HG02943 (cell line): Measurements from ENCODE around the gene ROR2.

Experiments
- ATAC-seq: cut with Tn5 transposase; IDR thresholded peaks from one replicate; pipeline ENCODE4 v1.9.1; 2021; ENCODE audit warnings: mild to moderate bottlenecking, low read depth, moderate library complexity; ENCODE audit not compliant: unreplicated experiment

ROR2 gene

GRCh38 chr9:91606255-91606995 lies 343.6 kb downstream of the ROR2 start:
- ATAC-seq = no peak

DNA sequence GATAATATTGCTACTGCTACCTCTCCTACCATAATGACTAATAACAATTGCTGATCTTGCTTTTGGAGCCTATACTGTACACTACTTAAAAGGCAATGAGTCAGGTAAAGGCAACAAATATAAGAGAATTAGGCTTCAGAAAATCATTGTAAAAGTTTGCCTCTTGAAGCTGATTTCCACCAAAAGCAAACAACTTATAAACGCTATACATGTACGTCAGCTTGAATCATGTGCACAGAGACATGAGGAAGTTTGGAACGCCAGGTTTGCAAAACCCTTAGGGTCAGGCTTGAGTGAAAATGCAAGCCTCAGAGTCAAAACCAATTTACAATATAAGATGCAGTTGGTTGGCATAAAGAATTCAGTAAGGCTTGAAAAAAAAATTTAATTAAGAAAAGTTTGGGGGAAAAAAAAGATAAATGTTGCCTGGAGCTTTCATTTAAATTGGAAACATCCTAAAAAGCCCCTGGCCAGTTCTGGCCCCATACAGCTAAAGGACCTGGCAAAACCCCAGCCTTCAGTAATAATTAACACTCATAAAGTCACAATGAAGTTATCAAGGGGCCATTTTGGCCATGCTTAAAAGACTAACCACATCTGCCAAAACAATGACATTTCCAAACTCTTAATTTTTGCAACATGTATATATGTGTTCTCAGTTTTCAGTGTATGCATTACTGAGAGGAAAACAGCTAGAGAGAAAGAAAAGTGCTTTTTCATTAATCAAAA lies 345.4 kb downstream of the ROR2 start:
- ATAC-seq = no peak

GRCh38 chr9:91603932-91604331 lies 346.1 kb downstream of the ROR2 start:
- ATAC-seq = no peak

DNA sequence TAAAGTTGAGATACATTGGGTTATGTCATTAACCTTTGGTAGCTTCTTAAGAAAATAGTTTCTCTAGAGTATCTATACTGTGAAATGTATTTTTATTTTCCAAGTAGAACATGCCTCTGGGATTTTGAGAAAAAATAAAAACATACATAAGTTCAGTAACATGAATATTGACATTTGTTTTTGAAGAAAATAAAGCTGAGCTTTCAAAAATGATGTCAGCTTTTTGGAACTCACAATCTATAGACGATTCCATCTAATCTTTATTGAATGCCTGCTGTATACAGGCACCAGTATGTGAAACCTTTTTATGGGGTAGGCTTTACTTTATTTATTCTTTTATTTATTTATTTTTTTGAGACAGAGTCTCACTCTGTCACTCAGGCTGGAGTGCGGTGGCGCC lies 350.5 kb downstream of the ROR2 start:
- ATAC-seq = no peak

- no peak for ATAC-seq
These were observed 358.4 kb downstream of the ROR2 start for GRCh38 chr9:91591627-91592026.

GRCh38 chr9:91589101-91589553 lies 360.9 kb downstream of the ROR2 start:
- ATAC-seq = no peak

GRCh38 chr9:91586282-91586681 lies 363.7 kb downstream of the ROR2 start:
- no peak for ATAC-seq

DNA sequence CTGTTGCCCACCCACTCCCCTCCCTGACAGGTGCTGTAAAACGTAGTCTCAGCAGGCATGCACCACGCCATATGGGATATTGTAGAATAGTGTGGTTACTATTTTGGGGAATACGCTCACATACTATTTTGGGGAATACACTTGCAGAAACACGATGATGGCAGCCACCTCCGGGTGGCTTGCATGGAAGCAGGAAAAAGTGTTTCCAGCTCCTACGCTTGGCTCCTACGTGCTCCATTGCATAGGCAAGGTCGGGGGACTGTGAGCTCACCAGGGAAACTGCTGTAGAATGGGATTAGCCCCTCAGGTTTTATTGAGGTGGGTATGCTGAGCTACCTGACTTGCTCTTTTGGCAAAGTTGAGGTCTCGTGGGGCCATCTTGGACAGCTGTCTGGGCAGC lies 366.1 kb downstream of the ROR2 start:
- ATAC-seq = no peak

DNA sequence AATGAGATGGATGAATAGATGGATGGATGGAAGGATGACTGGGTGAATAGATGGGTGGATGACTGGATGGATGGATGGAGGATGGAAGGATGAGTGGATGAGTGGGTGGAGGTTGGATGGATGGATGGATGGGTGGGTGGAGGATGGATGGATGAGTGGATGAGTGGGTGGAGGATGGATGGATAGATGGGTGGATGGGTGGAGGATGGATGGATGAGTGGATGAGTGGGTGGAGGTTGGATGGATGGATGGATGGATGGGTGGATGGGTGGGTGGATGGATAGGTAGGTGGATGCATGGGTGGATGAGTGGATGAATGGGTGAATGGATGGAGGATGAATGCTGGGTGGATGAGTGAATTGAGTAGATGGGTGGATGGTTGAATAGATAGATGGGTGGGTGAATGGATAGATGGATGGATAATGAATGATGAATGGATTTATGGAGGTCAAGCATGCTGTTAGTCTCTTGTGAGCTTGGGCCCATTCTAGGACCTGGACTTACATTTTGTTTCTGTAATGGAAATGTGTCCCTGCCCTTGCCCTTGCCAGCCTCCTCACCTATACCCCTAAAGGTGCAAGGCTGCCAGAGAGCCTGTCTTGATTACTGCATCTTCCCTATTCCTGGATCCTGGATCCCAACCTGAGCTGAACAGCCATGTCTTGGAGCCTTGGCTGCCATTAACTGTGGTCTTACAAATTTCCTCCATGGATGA lies 366.7 kb downstream of the ROR2 start:
- no peak for ATAC-seq

GRCh38 chr9:91582181-91582580 lies 367.8 kb downstream of the ROR2 start:
- no peak for ATAC-seq

DNA sequence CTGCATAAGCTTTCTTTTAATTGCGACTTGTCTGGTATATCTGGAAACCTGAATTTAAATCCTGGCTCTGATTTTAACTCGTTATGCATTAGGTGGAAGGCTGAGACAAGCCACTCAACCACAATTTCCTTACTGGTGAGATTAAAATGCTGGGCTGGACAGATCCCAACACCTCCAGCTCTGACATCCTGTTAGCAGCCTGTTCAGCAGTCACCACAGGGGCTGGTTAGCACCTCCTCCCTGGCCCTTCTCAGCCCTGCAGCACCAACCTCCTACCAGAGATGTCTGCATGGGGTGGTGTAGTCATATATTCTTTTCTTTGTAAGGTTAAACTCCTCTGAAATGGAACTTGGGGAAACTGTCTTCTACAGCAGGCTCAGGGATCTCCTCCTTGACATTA lies 369.9 kb downstream of the ROR2 start:
- no peak for ATAC-seq

GRCh38 chr9:91578911-91579310 lies 371.1 kb downstream of the ROR2 start:
- ATAC-seq = no peak

DNA sequence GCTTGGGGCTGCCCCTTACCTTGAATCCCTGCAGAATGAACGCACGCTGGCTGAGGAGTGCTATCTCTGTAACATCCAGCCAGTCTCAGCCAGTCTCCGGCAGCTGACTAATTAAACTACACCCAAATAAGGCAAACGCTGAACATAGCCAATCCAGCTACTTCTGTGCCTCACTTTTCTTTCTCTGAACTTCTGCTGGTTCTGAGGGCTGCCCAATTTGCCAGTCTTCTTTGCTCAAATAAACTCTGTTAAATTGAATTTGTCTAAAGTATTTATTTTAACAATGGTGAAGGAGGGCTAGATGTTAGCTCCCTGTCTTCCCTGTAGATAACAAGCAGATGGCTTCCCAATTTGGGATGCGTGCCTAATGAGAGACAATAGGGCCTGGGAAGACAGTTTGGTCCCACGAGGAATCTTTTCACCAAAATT lies 372.4 kb downstream of the ROR2 start:
- no peak for ATAC-seq

DNA sequence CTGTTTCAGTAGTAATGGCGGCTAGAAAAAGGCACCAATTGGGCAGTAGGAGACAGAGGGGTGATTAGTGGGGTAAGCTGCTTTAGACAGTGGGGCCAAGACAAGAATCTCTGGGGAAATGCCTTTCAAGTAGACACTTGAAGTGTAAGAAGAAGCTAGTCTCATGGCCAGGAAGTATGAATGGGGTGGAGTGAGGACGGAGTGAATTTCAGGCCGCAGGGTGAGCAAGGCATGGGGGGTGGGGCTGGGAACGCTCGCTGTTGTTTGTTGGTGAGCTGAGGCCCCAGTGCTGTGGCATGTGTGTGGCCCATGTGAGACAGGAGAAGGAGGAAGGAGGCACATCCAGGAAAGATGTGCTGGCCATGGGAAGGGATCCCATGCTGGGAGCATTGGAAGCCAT lies 377.2 kb downstream of the ROR2 start:
- no peak for ATAC-seq

DNA sequence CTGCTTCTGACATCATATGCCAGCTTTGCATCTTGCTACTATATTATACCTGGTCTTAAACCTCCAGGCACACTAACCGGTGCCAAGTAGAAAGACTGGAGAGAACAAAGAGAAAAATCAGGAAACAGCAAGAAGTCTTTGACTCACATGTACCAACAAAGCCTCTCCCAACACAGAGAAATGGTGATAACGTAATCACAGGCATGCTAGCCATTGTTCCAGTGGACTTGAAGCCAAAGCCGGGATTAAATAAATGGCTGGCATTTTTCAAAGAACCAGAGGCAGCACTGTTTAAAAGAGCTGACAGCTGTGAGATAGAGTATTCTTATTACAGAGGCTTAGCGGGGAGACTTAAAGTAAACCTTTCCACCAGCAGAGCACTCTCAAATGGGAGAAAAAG lies 378.0 kb downstream of the ROR2 start:
- no peak for ATAC-seq

DNA sequence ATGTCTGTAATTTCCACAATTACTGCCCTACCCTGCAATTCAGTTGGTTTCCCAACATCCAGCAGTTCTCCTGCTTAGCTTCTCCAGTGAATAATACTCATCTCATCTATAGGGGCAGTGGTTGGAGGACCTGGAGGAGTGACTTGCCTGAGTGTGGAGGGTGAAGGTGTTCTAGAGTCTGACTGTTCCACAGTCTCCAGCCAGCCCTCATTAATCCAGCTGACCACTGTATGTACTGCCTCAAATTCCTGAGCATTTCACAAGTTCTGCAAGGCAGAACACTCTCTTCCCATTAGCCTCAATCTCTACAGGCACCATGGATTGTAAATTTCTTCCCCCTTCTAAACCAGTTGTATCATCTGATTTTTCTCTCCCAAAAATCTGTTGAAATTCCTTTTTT lies 379.0 kb downstream of the ROR2 start:
- ATAC-seq = no peak

GRCh38 chr9:91567642-91568274 lies 382.3 kb downstream of the ROR2 start:
- no peak for ATAC-seq

GRCh38 chr9:91564081-91564670 lies 385.9 kb downstream of the ROR2 start:
- ATAC-seq = no peak

DNA sequence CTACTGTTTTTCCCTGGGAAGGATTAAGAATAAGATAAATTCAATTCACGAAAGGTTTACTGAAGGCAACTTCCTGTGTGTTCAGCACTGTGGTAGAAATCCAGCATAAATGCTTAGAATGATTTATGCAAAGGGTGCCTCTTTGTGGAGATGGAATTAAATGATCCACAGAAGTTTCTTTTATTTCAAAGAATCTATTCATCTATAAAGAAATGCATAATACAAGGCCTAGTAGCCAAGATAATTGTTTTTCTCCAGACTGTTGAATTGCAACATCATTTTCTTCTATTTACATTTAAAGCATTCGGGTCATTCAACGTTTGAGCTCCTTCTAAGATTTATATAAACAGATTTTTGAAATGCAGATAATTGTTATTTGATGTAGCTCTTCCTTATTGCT lies 387.6 kb downstream of the ROR2 start:
- no peak for ATAC-seq

DNA sequence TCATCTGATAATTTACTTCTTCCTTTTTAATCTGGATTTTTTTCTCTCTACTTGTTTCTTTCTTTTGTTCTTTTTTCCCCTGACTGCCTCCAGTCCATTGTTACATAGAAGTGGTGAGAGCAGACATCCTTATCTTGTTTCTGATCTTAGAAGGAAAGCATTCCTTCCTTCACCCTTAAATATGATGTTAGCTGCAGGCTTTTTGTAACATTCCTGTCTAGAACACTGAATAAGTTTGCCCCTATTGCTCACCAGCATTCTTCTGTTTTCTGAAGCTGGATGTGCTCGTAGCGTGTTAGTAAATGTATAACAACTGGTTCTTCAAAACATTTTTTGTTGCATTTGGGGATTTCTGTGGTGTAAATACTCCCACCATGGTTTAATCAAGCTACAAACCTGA lies 389.7 kb downstream of the ROR2 start:
- no peak for ATAC-seq

GRCh38 chr9:91558879-91559278 lies 391.1 kb downstream of the ROR2 start:
- ATAC-seq = no peak
